ENCODE results near the gene SPEF2.

Gene SPEF2

GRCh38 chr5:35785601-35786085, 168.0 kb downstream of the SPEF2 start:
- WGBS: 98% methylated on average over 4 of the region's 4 CpGs
- Histone ChIP-seq H3K4me1 (ENCODE audit: insufficient read depth, low read length) (no peaks in the 10 kb centered on the region), H3K27ac (ENCODE audit: low read depth, low read length) (no peak overlapping the region), H3K9me3 (ENCODE audit: insufficient read depth, low read depth, low read length) (no peaks in the 10 kb centered on the region), H3K27me3 (ENCODE audit: insufficient read depth, low read length) (no peaks in the 10 kb centered on the region), H3K9ac (ENCODE audit: low read depth, low read length) (no peak overlapping the region), H3K36me3 (ENCODE audit: insufficient read depth, low read length) (no peaks in the 10 kb centered on the region), H3K4me3 (ENCODE audit: low read length) (no peak overlapping the region)

- Histone ChIP-seq H3K27me3 (ENCODE audit: insufficient read depth, low read length) (no peaks in the 10 kb centered on the region), H3K4me3 (ENCODE audit: low read length) (no peak overlapping the region), H3K27ac (ENCODE audit: low read depth, low read length) (no peak overlapping the region), H3K9ac (ENCODE audit: low read depth, low read length) (no peak overlapping the region), H3K36me3 (ENCODE audit: insufficient read depth, low read length) (no peaks in the 10 kb centered on the region), H3K4me1 (ENCODE audit: insufficient read depth, low read length) (no peaks in the 10 kb centered on the region), H3K9me3 (ENCODE audit: insufficient read depth, low read depth, low read length) (no peaks in the 10 kb centered on the region)
- WGBS: 94% methylated on average over 3 of the region's 4 CpGs
Measured at GRCh38 chr5:35788724-35789123, 171.1 kb downstream of the SPEF2 start.

- Histone ChIP-seq H3K4me3 (ENCODE audit: low read length) (no peak overlapping the region), H3K4me1 (ENCODE audit: insufficient read depth, low read length) (peaks cover 9% of the 10 kb centered on the region), H3K27me3 (ENCODE audit: insufficient read depth, low read length) (no peaks in the 10 kb centered on the region), H3K9me3 (ENCODE audit: insufficient read depth, low read depth, low read length) (no peaks in the 10 kb centered on the region), H3K36me3 (ENCODE audit: insufficient read depth, low read length) (no peaks in the 10 kb centered on the region), H3K9ac (ENCODE audit: low read depth, low read length) (no peak overlapping the region), H3K27ac (ENCODE audit: low read depth, low read length) (no peak overlapping the region)
- WGBS: 90% methylated on average over 4 of the region's 4 CpGs
Measured at GRCh38 chr5:35789732-35790456, 172.2 kb downstream of the SPEF2 start.

GRCh38 chr5:35790457-35790822, 172.8 kb downstream of the SPEF2 start:
- WGBS: 100% methylated on average over 1 of the region's 1 CpG
- no peaks in the 10 kb centered on the region for H3K9me3 ChIP-seq (ENCODE audit: insufficient read depth, low read depth, low read length)
- peaks cover 13% of the 10 kb centered on the region for H3K4me1 ChIP-seq (ENCODE audit: insufficient read depth, low read length)
- H3K9ac ChIP-seq (ENCODE audit: low read depth, low read length): no peak overlapping the region
- no peak overlapping the region for H3K27ac ChIP-seq (ENCODE audit: low read depth, low read length)
- no peaks in the 10 kb centered on the region for H3K36me3 ChIP-seq (ENCODE audit: insufficient read depth, low read length)
- no peak overlapping the region for H3K4me3 ChIP-seq (ENCODE audit: low read length)
- H3K27me3 ChIP-seq (ENCODE audit: insufficient read depth, low read length): no peaks in the 10 kb centered on the region

- H3K27ac ChIP-seq (ENCODE audit: low read depth, low read length): no peak overlapping the region
- H3K36me3 ChIP-seq (ENCODE audit: insufficient read depth, low read length): no peaks in the 10 kb centered on the region
- H3K4me3 ChIP-seq (ENCODE audit: low read length): no peak overlapping the region
- peaks cover 13% of the 10 kb centered on the region for H3K4me1 ChIP-seq (ENCODE audit: insufficient read depth, low read length)
- no peaks in the 10 kb centered on the region for H3K9me3 ChIP-seq (ENCODE audit: insufficient read depth, low read depth, low read length)
- H3K27me3 ChIP-seq (ENCODE audit: insufficient read depth, low read length): no peaks in the 10 kb centered on the region
- H3K9ac ChIP-seq (ENCODE audit: low read depth, low read length): no peak overlapping the region
Measured at GRCh38 chr5:35794328-35794619, 176.6 kb downstream of the SPEF2 start.

- no peaks in the 10 kb centered on the region for H3K27me3 ChIP-seq (ENCODE audit: insufficient read depth, low read length)
- WGBS: 83% methylated on average over 8 of the region's 8 CpGs
- no peaks in the 10 kb centered on the region for H3K9me3 ChIP-seq (ENCODE audit: insufficient read depth, low read depth, low read length)
- H3K4me3 ChIP-seq (ENCODE audit: low read length): no peak overlapping the region
- no peak overlapping the region for H3K27ac ChIP-seq (ENCODE audit: low read depth, low read length)
- peaks cover 13% of the 10 kb centered on the region for H3K4me1 ChIP-seq (ENCODE audit: insufficient read depth, low read length)
- H3K9ac ChIP-seq (ENCODE audit: low read depth, low read length): no peak overlapping the region
- H3K36me3 ChIP-seq (ENCODE audit: insufficient read depth, low read length): no peaks in the 10 kb centered on the region
Measured at GRCh38 chr5:35794684-35795375, 177.2 kb downstream of the SPEF2 start.

GRCh38 chr5:35799181-35799580, 181.5 kb downstream of the SPEF2 start:
- no peaks in the 10 kb centered on the region for H3K27me3 ChIP-seq (ENCODE audit: insufficient read depth, low read length)

GRCh38 chr5:35799753-35800152, 182.1 kb downstream of the SPEF2 start:
- Histone ChIP-seq H3K9ac (ENCODE audit: low read depth, low read length) (no peak overlapping the region), H3K9me3 (ENCODE audit: insufficient read depth, low read depth, low read length) (no peaks in the 10 kb centered on the region), H3K4me1 (ENCODE audit: insufficient read depth, low read length) (peaks cover 5% of the 10 kb centered on the region), H3K36me3 (ENCODE audit: insufficient read depth, low read length) (no peaks in the 10 kb centered on the region), H3K27ac (ENCODE audit: low read depth, low read length) (no peak overlapping the region), H3K4me3 (ENCODE audit: low read length) (no peak overlapping the region), H3K27me3 (ENCODE audit: insufficient read depth, low read length) (no peaks in the 10 kb centered on the region)
- 97% methylated on average over 1 of the region's 1 CpG for WGBS

More at GRCh38 chr5:35799181-35799580, 181.5 kb downstream of the SPEF2 start:
- H3K27ac ChIP-seq (ENCODE audit: low read depth, low read length): no peak overlapping the region
- no peak overlapping the region for H3K9ac ChIP-seq (ENCODE audit: low read depth, low read length)
- no peak overlapping the region for H3K4me3 ChIP-seq (ENCODE audit: low read length)
- no peaks in the 10 kb centered on the region for H3K9me3 ChIP-seq (ENCODE audit: insufficient read depth, low read depth, low read length)
- H3K36me3 ChIP-seq (ENCODE audit: insufficient read depth, low read length): no peaks in the 10 kb centered on the region
- H3K4me1 ChIP-seq (ENCODE audit: insufficient read depth, low read length): peaks cover 11% of the 10 kb centered on the region

- H3K27ac ChIP-seq (ENCODE audit: low read depth, low read length): no peak overlapping the region
- H3K9ac ChIP-seq (ENCODE audit: low read depth, low read length): no peak overlapping the region
- H3K4me3 ChIP-seq (ENCODE audit: low read length): no peak overlapping the region
- no peaks in the 10 kb centered on the region for H3K4me1 ChIP-seq (ENCODE audit: insufficient read depth, low read length)
- H3K36me3 ChIP-seq (ENCODE audit: insufficient read depth, low read length): no peaks in the 10 kb centered on the region
- H3K9me3 ChIP-seq (ENCODE audit: insufficient read depth, low read depth, low read length): no peaks in the 10 kb centered on the region
- no peaks in the 10 kb centered on the region for H3K27me3 ChIP-seq (ENCODE audit: insufficient read depth, low read length)
- WGBS: 50% methylated on average over 4 of the region's 4 CpGs
Measured at GRCh38 chr5:35803191-35803651, 185.6 kb downstream of the SPEF2 start.

GRCh38 chr5:35804201-35804653, 186.6 kb downstream of the SPEF2 start:
- Histone ChIP-seq H3K9ac (ENCODE audit: low read depth, low read length) (no peak overlapping the region), H3K9me3 (ENCODE audit: insufficient read depth, low read depth, low read length) (no peaks in the 10 kb centered on the region), H3K36me3 (ENCODE audit: insufficient read depth, low read length) (no peaks in the 10 kb centered on the region), H3K4me3 (ENCODE audit: low read length) (no peak overlapping the region), H3K27me3 (ENCODE audit: insufficient read depth, low read length) (no peaks in the 10 kb centered on the region), H3K27ac (ENCODE audit: low read depth, low read length) (no peak overlapping the region), H3K4me1 (ENCODE audit: insufficient read depth, low read length) (no peaks in the 10 kb centered on the region)
- WGBS: 54% methylated on average over 1 of the region's 1 CpG

GRCh38 chr5:35804841-35805240, 187.2 kb downstream of the SPEF2 start:
- Histone ChIP-seq H3K4me3 (ENCODE audit: low read length) (no peak overlapping the region), H3K27me3 (ENCODE audit: insufficient read depth, low read length) (no peaks in the 10 kb centered on the region), H3K4me1 (ENCODE audit: insufficient read depth, low read length) (no peaks in the 10 kb centered on the region), H3K9me3 (ENCODE audit: insufficient read depth, low read depth, low read length) (no peaks in the 10 kb centered on the region), H3K27ac (ENCODE audit: low read depth, low read length) (no peak overlapping the region), H3K9ac (ENCODE audit: low read depth, low read length) (no peak overlapping the region), H3K36me3 (ENCODE audit: insufficient read depth, low read length) (no peaks in the 10 kb centered on the region)
